Measurements from ENCODE around the gene HAAO.

The HAAO gene

DNA sequence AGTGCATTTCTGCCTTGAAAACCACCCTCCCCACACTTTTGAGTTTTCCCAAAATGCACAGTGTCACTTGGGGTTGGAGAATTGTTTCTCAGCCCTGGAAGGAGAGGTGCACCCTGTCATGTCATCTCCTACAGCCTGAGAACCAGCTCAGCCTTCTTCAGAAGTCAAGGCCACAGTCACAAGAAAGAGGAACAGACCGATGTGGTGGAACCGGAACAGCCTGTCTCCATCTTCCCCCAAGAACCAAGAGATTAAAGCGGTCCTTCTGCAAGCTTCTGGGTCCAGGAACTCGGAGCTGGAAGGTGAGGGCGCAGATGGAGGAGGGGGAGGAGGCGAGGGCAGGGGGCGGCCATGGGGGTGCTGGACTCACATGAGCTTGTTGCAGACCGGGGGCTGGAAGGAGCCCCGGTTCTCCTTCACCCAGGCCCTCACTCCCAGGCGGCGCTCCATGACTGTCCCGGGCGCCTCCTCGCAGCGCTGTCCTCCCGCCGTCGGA, 248 bp downstream of the HAAO start:
- DNase-seq, result peak; percentile 77

DNA sequence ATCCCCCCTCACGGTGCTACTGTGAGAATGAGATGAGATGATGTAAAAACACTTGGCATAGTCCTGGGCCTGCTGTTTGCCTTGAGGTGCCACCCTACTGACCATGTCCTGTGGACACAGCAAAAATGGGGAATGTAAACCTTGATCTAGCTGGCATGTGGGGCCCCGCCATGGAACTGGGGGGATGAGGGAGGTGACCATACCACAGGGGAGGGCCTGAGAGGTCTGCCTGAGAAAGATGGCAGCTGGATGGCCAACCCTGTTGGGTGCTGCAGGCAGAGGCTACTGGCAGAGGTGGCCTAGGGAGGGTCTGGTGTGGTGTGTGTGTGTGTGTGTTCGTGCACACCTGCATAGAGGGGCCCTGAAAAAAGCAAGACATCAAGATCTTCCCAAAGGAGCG, 777 bp downstream of the HAAO start:
- no peak for DNase-seq

DNA sequence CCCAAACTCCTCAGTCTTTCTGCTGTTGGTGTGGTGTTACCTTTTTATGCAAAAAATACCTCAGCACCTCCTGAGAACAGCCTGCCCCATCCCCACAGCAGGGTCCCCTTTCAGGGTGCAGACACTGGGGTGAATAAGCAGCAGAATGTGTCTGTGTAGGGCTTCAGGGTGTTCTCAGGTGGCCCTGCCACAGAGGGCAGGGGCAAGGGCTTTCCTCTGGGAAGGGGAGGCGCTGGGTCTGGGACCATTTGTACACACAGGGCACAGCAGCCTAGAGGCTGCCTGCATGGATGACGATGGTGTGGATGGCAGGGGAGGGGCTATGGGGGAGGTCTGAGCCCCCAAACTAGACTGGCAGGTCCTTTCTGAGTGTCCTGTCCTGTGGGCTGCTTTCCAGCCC, 2.6 kb downstream of the HAAO start:
- no peak for DNase-seq

DNA sequence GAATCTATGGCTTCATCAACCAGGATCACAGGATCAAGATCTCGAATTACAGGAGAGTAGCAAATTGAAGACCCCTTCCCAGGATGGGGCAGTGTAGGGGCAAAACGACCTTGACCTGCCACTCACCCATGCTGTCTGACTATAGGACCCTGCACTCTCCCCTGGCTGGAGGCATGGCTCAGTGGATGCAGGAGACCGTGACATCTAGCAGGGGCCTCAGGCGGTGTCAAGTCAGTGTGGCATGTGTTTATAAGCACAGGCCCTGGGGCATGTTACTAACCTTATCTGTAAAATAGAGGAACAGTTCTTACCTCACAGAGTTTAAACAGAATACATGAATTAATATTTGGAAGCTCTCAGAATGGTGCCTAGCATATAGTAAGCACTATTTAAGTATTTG, 3.5 kb downstream of the HAAO start:
- no peak for DNase-seq

DNA sequence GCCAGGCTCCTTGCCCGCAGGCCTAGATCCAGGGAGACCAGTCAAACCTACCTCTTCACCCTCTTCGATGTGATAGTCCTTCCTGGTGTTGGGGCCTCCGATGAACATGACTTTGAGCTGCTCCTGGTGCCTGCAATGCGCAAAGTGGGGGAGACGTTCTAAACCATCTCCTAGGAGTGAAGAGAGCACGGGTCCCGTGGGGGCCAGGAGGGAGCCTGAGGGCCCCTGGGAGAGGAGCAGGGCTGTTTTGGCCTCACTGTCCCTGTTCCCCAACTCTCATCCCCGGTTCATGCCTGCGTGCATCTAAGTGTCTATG, 3.9 kb downstream of the HAAO start:
- DNase-seq, result no peak

DNA sequence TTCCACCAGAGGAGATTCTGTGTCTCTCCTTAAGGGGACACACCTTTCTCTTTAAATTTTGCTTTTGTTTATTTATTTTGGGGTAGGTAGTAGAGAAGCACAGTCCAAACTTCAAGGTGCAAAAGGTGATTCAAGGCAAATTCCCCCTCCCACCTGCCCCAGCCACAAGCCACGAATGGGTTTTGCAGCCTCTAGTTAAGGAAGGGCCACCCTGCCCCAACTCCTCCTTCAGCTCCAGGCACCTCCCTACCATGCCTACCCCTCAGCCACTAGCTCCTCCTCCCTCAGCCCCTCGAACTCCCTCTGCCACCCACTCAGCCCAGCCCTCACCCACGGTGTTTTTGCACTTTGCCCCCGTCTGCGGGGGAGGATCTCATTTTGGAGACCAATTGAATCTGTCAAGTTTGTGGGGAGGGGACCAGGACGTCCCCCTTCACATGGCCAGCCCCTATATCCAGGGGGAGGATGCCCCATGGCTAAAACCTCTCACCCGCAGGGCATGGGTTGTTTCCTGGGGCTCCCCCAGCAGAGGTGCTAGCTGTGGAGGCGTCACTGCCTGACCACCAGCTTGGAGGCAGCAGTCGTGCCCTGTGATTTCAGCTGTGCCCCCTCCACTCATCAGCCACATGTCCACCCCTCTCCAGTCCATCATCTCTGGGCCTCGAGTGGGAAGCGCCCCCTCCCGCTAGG, 4.5 kb downstream of the HAAO start:
- DNase-seq, result no peak

DNA sequence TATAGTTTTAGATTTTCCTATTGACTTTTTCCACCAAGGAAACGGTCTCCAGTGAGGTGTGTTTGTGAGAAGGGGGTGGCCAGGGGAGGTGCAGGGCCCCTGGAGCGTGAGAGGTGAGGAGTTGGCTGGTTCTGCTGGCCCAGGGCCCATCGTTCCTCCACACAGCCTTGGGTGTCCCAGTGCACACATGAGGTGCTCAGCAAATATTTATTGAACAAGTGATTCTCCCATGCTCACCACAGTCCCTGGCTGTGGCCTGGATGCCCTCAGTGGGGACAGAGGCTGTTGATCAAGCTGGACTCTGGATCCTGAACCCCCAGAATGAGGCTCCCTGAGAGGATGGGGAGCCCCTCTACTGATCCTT, 5.0 kb downstream of the HAAO start:
- DNase-seq, result no peak

DNA sequence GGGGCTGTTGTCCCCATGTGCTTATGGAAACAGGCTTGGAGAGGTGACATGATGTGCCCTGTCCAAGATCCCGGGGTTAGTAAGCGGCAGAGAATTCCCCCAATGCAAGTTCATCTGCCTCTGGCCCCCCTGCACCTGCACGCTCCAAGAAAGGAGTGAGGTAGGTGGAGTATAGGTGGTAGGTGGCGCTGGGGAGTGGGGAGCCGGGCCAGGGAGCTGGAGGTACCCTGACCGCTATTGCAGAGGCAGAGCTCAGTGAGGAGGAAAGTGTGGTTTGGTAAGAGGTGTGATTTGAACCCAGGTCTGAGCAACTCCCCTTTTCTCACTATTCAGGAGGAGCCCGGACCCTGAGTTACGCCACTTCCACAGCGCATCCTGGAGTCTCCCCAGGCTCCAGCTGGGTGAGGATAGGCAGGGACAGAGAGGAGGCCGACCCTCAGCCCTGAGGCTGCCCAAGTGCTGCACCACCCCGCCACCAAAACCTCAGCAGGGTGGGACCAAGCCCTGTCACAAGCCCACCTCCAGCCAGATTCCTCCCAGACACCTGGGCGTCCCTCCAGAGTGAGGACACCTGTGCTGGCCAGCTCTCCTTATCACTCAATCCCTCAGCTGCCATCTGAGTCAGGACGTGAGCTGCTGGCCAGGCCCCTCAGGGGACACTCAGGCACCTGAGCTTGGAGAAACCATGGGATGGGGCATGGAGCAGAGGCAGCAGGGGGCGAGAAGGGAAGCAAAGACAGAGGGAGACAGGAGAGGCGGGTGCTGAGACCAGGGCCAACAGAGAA, 5.6 kb downstream of the HAAO start:
- DNase-seq, result no peak

DNA sequence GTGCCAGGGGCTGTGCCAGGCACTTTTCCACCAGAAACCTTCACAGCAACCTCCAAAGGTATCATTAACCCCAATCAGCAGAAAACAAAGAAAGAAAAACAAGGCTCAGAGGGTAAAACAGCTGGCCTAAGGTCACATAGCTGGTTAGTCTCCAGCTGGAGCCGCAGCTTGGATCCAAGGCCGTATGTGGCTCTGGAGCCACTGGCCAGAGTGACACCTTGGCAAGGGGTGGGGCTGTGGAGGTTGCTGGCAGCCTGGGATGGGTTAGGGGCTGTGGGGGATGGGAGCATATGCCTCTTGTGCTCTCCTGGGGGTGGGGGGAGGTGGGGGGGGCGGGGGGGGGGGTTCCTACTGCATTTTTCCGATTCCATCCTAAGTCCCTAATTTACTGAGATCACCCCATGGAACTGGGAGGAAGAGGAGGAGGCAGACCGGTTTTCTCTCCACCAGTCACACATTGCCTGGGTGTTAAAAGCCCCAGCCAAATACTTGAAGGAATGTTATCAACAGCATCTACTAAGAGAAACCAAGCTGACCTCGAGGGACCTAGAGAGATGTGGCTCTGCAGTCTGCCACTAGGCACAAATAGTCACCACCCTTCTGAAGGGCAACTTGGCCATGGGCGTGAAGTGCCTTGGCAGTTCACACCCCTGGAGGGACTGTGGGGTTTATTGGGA, 8.0 kb downstream of the HAAO start:
- DNase-seq, result peak; percentile 41

DNA sequence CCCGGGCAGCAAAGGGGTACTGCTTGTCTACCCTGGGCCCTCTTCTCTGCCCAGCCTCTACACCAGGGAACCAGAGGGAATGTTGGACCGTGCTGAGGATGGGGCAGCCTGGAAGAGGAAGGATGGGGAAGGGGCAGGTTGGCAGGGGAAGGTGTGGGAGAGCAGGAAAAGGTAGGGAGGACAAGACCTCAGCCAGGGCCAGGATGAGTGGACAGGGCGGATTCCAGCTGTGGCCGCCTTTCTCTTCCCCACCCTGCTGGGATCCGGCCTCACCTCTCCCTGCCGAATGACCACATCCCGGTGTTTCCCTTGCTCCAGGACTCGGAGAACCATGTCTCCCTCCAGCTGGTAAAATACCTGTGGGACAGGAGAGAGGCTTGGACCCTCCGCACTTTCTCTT, 8.9 kb downstream of the HAAO start:
- DNase-seq, result no peak

DNA sequence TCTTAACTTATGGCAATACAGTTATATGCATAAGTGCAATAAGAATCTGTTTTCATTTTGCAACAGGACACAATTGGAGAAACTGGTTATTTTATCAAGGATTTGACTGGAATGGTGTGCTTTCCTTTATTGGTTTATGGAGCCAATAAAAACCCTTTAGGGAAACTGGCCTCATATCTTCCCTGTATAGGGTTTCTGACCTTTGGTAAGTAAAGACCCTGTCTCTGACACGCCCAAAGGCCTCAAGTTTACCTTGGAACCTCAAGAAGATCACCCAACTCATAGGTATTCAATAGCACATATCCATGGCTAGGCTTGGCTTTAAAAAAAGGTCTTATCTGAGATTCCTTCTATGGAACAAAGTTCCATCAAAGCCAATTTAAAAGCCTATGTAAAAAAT, 11.2 kb downstream of the HAAO start:
- DNase-seq, result no peak

DNA sequence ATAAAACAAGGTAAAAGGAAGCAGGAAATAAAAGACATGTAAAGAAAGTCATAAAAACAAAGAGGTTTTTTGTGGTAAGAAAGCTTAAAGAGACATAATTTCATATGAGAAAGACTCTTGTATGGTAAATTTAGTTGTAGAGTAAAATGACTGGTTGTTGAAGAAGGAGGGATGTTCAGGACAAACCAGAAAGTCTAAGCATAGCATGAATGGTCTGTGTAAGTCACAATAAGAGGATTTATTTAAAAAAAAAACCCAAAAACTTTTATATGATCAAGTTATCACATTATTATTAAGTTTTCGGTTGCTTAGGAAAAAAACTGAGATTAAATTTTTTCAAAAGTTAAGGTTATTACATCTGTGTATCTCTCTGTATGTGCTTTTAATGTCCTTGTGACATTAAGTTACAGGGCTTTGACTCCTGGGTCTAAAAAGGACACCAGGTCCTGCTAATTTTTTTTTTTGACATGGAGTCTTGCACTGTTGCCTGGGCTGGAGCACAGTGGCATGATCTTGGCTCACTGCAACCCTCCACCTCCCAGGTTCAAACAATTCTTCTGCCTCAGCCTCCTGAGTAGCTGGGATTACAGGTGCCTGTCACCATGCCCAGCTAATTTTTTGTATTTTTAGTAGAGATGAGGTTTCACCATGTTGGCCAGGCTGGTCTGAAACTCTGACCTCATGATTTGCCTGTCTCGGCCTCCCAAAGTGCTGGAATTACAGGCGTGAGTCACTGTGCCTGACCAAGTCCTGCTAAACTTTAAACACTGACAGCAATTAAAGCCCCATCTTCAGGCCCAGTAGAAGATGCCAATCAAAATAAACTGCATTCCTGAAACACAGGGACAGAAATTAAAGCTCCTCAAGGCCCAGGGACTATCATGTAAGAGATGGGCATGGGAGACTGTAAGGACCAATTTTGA, 14.2 kb downstream of the HAAO start:
- no peak for DNase-seq

DNA sequence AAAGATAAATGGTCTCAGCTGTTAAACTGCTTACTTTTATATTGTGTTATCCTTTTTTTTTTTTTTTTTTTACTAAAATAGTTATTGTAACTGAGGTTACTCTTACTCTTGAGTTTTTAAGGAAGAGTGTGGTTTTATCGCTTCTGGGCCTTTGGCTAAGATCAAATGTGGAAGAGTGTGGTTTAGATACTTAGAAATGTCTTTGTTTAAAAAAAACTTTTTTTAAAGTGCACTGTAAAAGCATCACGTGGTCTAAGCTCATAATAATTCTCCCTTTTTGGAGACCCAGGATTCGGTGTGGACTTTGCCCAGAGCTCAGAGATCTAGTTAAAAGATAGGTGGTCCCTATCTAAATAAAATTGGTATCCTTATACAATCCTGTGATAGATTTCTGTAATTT, 16.6 kb downstream of the HAAO start:
- peak; percentile 63 for DNase-seq

DNA sequence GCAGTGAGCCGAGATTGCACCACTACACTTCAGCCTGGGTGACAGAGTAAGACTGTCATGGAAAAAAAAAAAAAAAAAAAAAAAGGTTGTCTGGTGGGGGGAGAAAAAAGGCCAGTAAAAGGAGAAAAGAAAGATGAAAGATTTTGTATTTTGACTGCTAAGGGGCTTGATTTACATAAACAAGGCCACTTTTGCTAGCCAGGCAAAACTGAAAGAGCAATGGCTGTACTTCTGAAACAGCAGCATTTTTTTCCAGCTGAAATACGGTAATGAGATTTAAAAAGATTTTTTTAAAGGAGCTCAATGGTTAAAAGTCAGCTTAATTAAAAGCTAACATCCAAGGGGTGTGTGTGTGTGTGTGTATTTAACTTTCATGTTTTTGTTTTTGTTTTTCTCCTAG, 17.2 kb downstream of the HAAO start:
- no peak for DNase-seq

DNA sequence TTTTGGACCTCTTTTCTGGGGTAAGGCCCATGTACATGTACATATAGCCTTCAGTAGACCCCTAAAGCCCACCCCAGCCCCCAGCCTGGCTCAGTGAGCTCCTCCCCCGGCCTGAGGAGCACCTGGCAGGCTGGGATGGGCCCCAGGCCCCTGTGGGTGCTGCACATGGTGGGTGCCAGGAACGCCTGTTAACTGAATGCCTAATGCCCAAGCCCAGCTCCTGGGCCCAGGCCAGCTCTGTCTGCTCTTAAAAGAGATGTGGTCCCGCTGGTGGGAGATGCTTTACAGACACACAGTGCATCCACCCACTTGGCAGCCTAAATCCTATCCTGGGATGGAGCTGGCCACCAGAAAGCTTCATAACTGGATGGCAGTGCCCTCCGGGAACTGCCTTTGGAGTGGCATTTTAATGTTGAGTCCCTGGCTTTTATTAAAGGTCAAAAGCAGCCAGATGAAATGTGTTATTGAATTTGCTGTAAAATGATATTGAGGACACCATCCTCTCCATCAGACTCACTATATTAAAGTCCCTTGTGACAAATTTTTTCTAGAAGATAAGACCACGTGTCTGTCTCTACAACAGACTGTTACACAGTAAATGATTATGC, 20.7 kb downstream of the HAAO start:
- no peak for DNase-seq

DNA sequence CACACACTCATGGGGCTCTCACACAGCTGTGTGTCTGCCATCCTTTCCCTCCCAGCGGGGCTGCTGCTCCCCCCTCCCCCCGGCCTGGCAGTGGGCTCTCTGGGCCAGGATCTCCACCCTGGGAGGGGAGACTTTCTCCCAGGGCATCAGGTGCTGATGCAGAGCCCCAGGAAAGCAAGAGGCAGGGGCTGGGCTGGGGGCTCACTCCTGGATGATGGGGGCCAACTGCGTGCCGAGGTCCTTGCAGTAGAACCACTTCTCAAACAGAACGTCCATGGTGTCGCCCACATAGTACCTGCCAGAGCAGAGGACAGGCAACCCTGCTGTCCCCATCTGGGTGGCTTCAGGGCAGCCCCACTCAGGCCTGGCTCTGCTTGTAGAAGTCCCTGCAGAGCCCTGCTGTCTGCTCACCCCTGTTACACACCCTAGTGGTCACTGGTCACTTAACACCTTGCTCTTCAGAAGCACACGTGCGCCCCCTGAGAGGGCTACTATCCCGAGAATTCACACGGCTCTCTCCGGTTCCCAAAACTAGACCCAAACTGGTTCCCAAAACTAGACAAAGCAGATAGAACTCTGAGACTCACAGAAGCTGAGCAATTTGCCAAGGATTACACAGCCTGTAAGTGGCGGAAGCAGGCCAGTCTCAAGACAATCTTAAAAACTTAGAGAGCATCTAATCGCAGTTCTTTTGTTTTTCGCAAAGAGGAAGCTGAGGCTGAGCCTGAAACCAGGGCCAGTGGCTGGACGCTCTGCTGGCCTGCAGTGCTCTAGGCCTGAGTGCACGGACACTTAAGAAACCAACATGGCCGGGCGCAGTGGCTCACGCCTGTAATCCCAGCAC, 21.9 kb downstream of the HAAO start:
- DNase-seq, result peak; percentile 81

DNA sequence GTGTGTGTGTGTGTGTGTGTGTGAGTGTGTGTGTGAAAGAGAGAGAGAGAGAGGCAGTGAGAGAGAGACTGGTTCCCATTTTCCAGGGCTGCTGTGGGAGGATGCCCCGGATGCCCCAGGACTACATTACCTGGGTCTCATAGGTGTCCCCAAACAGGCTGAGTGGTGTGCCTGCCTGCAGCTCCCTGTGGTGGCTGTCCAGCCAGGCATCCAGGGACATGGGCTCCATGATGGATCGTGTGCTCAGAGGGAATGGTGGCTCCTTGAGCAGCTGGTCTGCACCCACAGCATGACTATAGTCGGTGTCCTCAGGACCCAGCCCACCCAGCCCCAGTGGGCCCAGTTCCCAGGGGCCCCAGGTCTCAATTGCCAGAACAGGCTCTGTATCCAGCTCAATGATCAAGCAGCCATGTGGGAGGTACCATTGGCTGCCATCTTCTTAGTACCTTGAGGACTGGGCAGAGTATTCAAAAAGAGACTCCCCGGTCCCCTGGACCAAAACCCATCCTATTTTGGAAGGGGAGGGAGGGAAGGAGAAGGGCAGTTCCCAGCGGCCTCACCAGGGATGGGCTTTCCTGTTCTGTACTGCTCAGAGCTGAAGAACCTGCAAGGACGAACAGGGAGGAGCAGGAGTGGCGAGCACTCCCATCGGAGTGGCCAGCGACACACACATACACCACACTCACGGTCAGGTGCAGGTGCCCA, 22.6 kb downstream of the HAAO start:
- no peak for DNase-seq

DNA sequence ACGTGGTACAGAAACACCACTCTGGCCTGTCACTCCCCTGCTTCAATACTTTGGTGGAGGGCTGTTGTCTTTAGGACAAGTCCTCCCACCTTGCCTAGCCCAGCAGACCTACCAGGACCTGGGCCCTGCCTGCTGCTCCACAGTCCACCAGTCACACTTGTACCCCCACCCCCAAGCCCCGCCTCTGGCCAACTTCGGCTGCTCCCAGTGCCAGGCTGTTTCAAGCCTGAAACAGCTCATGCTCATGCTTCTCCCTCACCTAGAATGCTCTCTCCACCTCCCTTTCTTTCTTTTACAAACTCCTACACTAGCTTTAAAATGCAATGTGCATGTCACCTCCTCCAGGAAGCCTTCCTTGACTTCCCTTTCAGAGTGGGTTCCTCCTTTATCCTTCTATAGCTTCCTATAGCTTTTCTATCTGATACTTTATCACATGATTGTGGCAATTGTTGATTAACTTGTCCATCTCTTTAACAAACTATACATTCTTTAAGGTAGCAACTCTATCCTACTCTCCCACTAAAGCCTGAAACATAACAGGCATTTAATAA, 23.6 kb downstream of the HAAO start:
- no peak for DNase-seq

DNA sequence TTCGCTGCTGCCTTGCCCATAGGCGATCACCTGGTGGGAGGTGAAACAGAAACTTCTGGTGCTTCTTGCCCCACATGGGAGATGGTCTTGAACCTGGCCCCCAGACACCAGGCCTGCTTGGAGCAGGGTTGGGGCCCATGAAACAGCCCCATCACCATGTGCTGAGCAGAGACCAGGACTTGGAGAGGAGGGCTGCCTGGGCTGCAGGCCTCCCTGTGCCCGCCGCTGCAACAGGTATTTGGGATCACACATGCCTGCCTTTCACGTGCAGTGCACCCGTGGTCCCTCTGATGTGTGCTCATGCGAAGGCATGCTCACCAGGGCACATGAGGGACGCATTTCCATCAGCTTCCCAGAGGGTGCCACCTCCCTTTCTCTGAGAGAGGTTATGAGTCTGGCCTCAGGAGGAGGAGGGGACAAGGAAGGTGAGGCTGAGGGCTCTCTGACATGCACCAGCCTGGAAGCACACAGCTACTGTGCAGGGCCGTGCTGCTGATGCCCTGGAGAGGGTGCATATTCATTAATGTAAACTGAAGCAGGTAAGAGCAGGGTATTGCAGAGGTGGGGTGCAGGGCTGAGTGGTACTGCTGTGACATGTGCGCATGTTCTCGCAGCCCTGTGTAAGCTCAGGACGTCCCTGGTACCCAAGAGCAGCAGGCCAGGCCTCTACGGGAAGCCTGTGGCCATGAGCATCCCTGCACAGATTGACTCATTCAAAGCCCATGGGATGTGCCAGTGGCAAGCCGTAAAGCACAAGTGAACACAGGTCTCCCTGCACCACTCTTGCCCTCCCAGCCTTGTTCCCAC, 24.3 kb downstream of the HAAO start:
- no peak for DNase-seq
